WI38 (cell line): ENCODE data around the gene ADIPOR1.

Experiments
- H3K4me3 ChIP-seq: 2 replicates; pipeline ENCODE4 v1.5.1; 2011; ENCODE audit warnings: low read depth, mild to moderate bottlenecking, control low read depth, low read length
- TF ChIP-seq, protein P1 (sequence below): IDR thresholded peaks from 2 replicates; pipeline ENCODE4 v1.5.1; 2012; ENCODE audit warnings: low read depth, mild to moderate bottlenecking, control low read depth, low read length

ADIPOR1 gene

GRCh38 chr1:202959276-202959620, 1.1 kb upstream of the ADIPOR1 start:
- TF ChIP-seq, protein P1, sequence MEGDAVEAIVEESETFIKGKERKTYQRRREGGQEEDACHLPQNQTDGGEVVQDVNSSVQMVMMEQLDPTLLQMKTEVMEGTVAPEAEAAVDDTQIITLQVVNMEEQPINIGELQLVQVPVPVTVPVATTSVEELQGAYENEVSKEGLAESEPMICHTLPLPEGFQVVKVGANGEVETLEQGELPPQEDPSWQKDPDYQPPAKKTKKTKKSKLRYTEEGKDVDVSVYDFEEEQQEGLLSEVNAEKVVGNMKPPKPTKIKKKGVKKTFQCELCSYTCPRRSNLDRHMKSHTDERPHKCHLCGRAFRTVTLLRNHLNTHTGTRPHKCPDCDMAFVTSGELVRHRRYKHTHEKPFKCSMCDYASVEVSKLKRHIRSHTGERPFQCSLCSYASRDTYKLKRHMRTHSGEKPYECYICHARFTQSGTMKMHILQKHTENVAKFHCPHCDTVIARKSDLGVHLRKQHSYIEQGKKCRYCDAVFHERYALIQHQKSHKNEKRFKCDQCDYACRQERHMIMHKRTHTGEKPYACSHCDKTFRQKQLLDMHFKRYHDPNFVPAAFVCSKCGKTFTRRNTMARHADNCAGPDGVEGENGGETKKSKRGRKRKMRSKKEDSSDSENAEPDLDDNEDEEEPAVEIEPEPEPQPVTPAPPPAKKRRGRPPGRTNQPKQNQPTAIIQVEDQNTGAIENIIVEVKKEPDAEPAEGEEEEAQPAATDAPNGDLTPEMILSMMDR, result no peak
- H3K4me3 ChIP-seq, result no peak overlapping the region

- TF ChIP-seq, protein P1, result no peak
- peak overlapping the region; percentile 92 for H3K4me3 ChIP-seq
These were observed 598 bp upstream of the ADIPOR1 start for GRCh38 chr1:202958544-202959275.

DNA sequence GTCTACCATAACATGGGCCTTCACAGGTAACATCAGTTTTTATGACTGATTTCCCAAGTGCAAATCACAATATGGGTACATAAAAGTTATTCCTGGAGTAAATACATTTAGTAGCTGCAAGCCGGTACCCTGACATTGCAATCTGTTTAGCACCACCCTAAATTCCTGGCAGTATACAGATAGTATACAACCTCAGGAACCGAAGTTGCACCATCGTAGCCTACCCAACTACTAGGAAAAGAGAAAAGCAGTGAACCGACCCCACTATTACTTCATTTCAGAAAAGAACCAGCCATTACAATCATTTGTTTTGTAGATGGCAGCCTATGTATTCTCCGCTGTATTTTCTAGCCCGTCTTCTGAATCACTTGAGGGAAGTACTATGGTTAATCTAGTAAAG, 1.1 kb downstream of the ADIPOR1 start:
- peak overlapping the region; percentile 92 for H3K4me3 ChIP-seq
- TF ChIP-seq, protein P1, result no peak

- no peak overlapping the region for H3K4me3 ChIP-seq
- TF ChIP-seq, protein P1, result no peak
These were observed 3.9 kb downstream of the ADIPOR1 start for GRCh38 chr1:202954057-202954745.

DNA sequence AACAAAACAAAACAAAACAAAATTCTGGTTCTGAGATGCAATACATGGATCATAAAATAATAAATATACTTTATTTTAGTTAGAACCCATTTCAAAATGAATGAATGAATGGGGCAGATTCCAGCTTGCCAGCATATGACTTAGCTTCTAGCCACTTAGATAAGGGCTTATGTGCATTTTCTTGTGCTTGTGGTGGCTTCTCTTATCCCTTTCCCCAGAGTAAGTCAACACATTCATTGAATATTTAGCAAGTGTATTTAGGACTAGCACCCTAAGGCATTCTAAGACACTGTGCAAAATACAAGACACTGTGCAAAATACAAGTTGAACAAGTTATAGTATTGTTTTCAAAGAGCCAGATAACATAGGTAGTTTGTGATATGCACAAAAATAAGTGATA, 4.7 kb downstream of the ADIPOR1 start:
- H3K4me3 ChIP-seq, result no peak overlapping the region
- TF ChIP-seq, protein P1, result no peak

DNA sequence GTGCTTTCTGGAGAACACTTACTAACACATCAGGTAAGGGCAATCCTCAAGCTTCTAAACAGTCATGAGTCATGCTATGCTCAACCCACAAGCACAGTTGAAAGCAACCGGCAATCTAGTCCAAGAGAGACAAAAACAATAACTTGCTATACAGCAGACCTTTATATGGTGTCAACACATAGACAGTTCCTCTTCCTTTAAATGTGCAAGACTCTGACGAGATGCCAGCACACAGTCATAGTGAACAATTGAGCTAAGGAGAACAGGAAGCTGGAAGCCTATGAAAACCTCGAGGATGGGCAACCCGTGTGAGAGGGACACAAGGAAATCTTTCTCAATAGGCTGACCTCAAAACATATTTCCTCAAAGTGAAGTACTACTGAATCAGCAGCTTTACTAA, 5.3 kb downstream of the ADIPOR1 start:
- H3K4me3 ChIP-seq, result no peak overlapping the region
- TF ChIP-seq, protein P1, result no peak

- H3K4me3 ChIP-seq, result no peak overlapping the region
- TF ChIP-seq, protein P1, result no peak
These were observed 6.0 kb downstream of the ADIPOR1 start for GRCh38 chr1:202952099-202952498.
